Globus pallidus (tissue), 1 donor: ENCODE measurements around the gene HTRA3.

ENCODE experiments used
- DNase-seq: peaks from one replicate; pipeline ENCODE4 v3.0.0-alpha.2; 2015; ENCODE audit warnings: low spot score

Gene HTRA3

GRCh38 chr4:8269535-8270417, at the start of gene HTRA3:
TSS of gene HTRA3 (plus strand) at chr4:8269754. CDS start at chr4:8269969, 215 bp downstream.
- no peak for DNase-seq

DNA sequence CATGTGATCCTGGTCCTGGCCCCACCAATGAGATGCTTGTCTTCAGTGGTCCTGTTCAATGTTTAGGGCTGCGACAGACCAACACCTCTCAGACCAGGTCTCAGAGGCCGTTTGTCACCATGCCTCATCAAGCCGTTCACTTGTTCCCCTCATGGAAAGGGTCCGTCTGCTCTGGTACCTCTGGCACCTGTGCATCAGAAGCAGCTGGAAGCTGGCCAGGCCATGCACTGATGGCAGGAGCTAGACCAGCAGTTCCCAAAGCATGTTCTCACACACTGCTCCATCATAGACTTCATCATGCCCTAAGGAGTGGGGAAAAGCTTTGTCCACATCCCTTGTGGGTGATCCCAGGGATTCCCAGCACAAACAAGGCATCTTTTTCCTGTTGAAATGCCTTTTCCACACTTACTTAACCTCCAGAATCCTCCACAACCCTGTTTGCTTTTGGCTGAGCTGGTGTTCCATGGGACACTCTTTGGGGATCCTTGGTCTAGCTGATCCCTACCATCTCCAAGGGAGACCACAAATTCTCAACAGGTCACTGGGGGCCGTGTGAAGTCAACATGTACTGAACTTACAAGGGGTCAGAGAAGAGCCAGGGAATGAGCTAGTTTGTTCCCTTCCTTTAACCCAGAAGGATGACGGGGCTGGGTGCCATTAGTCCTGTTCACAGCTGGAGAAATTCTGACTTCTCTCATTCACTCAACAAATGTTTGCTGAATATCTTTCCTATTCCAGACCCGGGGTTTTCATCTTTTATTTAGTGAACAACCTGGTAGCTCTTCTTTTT, 48.7 kb upstream of the HTRA3 start:
- no peak for DNase-seq

DNA sequence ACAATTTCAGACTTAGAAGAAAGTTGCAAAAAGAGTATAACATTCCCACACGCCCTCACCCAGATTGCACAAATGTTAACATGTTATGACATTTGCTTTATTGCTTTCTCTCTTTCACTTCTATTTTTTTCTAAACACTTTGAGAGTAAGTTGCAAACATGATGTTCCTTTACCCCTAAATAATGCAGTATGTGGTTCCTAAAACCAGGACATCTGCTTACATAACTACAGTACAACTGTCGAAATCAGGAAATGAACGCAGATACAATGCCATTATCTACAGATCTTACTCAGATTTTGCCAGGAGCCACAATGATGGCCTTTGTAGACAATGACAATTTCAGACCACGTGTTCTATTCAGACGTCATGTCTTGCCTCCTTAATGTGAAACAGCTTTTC, 48.1 kb upstream of the HTRA3 start:
- peak; percentile 65 for DNase-seq

DNA sequence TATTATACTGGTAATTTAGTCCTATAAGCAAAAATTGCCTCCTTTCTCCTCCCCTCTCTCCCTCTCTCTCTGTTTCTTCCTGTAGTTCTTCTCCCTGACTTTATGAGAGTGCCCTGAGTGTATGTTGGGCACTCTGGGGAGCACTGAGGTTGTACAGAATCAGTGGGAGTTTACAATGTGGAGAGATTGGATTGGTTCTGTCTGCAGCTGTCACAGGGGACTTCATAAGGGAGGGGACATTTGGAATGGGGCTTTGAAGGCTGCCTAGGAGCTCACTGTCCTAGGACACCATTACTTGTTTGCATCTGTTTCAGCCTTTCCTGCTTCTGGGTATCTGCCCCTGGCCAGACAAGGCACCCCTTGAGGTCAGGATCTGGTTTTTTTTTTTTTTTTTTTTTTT, 47.6 kb upstream of the HTRA3 start:
- DNase-seq, result no peak

DNA sequence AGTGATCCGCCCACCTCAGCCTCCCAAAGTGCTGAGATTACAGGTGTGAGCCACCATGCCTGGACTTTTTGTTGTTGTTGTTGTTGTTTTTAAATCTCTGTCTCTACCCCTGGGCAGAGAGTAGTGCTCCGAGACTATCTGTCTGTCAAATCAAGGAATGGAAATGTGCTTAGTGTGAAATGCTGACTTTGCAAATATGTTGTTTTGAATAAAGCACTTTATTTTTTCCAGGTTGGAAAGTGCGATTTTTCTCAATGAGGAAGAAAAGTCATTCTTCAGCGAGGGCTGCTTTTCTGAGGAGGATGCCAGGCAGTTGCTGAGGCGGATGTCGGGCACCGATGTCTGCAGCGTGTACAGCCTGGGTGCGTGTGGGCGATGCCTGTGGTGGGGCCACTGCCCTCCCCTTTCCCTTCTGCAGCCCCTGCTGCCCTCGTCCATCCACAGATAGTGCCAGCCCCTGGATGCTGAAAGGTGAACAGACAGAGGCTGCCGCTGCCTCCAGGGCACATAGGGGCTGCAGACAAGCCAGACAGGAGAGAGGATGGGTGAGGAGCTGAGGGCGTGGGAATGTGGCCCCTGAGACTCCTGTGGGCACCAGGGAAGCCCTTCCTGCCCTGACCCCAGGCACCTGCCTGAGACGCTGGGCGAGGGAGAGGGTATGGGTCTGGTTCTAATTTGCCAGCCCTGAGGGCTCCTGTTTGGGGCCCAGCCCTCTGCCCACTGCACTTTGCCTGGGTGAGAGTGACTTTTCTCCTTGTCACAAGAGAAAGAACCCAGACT, 46.8 kb upstream of the HTRA3 start:
- DNase-seq, result no peak

DNA sequence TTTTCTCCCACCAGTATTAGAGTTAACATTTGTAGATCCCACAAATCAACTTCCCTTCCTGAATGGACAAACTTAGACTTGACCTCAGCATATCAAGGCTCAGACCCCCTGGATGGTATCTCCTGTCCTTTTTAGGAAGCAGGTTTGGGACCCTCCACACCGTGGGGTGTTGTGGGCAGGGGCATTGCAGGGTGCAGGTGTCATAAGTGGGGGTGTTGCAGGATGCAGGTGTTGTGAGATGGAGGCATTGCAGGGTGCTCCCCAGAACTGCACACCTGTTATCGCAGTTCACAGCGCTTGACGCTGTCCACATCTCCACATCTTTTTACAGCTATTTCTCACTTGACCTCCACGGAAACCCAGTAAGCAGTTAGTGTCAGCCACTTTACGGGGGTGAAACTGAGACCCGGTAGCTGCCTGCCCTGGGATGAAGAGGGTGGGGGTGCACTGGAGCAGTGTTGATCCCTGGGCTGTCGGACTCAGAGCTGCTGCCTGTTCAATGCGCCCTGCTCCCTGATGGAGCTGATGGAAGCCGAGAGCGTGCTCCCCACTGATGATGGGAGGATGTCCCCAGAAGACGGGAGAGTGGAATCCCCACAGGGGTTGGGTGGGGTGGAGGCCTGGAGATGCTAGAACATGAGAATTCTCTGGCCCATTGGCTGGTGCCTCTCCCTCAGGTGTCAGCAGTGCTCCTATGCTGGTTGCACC, 45.1 kb upstream of the HTRA3 start:
- no peak for DNase-seq

DNA sequence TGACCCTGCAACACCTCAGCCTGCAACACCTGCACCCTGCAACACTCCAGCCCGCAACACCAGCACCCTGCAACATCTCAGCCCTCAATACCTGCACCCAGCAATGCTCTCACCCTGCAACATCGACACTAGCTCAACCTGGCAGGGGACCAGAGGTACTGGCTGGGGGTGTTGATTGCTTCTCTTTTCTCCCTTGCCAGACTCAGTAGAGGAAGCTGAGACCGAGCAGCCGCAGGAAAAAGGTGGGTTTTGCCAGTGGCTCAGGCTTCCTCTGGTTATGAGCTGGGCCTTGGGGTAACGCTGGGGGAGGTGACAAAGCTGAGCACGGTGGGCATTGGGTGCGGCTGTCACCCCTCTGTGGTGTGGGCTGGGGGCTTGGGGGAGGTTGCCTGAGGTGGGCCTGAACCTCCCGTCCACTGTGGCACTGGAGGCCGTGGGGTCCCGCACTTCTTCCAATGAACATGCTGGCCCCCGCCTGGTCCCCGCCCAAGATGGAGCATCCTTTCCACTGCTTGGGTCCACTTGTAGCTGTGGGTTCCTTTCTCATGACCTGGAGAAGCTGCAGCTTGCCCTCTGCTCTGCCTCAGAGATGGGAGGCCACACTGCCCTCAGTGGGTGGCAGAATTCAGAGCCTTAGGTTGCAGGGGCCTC, 44.5 kb upstream of the HTRA3 start:
- no peak for DNase-seq

GRCh38 chr4:8225706-8226443, 43.7 kb upstream of the HTRA3 start:
- no peak for DNase-seq

DNA sequence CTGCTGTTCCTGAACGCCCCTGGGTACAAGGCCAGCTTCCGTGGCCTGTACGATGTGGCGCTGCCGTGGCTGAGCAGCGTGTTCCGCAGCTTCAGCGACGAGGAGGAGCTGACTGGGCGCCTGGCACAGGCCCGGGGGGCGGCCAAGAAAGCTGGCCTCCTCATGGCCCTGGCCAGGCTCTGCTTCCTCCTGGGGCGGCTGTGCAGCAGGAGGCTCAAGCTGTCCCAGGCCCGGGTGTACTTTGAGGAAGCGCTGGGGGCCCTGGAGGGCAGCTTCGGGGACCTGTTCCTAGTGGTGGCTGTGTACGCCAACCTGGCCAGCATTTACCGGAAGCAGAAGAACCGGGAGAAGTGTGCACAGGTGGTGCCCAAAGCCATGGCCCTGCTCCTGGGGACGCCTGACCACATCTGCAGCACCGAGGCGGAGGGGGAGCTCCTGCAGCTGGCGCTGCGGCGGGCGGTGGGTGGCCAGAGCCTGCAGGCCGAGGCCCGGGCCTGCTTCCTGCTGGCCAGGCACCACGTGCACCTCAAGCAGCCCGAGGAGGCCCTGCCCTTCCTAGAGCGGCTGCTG, 42.3 kb upstream of the HTRA3 start:
- DNase-seq, result no peak

GRCh38 chr4:8227771-8228318, 41.7 kb upstream of the HTRA3 start:
- DNase-seq, result no peak

- peak; percentile 59 for DNase-seq
Measured at GRCh38 chr4:8228319-8229250, 41.0 kb upstream of the HTRA3 start.

DNA sequence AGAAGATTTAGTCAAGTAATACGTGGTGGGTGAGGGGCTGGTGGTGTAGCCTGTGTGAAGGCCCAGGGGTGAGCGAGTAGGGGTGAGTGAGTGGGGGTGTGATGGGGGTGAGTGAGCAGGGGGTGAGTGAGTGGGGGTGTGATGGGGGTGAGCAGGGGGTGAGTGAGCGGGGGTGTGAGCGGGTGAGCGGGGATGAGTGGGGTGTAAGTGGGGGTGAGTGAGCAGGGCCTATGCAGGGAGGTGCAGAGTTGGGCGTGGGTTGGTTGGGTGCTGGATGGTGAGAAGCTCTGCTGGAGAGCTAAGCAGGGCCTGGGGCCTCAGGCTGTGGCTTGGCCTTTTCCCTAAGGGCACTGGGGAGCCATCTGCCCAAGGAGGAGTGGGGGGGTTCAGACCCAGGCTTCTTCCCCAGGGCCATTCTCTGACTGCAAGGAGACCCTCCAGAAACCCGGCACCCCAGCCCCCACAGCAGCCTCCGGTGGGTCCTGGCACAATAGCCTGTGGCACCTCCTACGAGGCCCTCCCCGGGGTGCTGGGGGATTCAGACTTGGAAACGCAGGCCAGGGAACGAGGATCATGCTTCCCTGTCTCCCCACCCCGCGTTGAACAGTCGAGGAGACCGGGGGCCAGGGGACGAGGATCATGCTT, 40.1 kb upstream of the HTRA3 start:
- DNase-seq, result no peak

DNA sequence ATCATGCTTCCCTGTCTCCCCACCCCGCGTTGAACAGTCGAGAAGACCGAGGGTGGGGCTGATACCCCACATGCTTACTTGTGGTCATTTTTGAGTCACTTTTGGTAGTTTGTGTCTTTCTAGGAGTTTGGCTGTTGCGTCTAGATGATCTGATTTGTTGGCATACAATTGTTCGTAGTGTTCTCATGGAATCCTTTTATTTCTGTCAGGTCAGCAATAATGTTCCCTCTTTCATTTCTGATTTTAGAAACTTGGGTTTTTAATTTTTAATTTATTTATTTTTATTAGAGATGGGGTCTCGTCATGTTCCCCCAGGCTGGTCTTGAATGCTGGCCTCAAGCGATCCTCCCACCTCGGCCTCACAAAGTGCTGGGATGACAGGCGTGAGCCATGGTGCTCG, 39.5 kb upstream of the HTRA3 start:
- DNase-seq, result no peak

DNA sequence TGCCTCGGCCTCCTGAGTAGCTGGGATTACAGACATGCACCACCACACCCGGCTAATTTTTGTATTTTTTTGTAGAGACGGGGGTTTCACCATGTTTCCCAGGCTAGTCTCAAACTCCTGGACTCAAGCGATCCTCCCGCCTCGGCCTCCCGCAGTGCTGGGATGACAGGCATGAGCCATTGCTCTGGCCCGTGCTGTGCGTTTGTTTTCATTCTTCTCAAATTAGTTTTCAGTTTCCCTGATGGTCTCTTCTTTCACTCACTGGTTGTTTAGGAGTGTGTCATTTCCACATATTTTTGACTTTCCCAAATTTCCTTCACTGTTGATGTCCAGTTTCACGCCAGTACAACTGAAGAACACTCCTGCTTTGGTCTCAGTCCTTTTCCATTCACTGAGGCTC, 38.7 kb upstream of the HTRA3 start:
- DNase-seq, result no peak

DNA sequence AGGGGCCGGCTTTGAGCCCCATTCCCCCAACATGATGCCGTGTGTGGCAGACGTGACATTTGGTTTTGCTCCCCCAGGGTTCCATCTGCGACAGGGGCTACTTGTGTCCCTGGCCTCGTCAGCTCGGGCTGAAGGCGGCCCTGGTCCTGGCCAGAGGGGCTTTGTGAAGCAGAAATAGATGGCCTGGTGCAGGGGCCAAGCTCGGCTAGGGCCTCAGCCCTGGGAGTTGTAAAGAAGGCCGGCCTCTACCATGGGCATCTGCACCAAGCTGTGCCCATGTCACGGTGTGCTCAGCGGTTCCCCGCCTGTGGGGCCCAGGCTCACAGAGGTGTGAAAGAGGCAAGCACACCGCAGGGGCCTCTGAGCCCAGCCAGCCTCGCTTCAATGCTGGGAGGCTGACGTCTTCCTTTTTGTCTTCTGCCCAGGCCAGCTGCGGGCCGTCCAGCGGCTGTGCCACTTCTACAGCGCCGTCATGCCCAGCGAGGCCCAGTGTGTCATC, 38.0 kb upstream of the HTRA3 start:
- no peak for DNase-seq

- no peak for DNase-seq
Measured at GRCh38 chr4:8232748-8233147, 36.8 kb upstream of the HTRA3 start.

DNA sequence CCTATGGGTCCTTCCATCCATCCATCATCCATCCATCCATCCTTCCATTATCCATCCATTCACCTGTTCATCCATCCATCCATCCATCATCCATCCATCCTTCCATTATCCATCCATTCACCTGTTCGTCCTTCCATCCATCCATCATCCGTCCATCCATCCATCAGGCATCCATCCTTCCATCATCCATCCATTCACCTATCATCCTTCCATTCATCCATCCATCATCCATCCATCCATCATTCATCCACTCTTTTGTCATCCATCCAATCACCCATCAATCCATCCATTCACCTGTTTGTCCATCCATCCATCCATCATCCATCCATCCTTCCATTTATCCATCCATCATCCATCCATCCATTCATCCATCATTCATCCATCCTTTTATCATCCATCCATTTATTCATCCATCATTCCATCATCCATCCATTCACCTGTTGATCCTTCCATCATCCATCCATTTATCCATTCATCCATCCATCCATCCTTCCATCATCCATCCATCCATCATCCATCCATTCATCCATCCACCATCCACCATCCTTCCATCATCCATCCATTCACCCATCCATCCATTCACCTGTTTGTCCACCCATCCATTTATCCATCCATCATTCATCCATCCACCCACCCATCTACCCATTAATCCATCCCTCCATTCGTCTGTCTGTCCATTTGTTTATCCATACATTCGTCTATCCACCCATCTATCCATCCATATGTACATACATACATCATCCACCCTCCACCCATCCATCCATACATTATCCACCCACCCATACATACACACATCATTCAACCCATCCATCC, 35.7 kb upstream of the HTRA3 start:
- DNase-seq, result no peak
